NCI-H69 (cell line): ENCODE results near the gene PIK3R2.
"Not testable (repeated sequence)": the region's sequence is repeated elsewhere in the genome, so short reads cannot be mapped to it uniquely, and the experiment has no call there.

Experiments
- DNase-seq: peaks from one replicate; lab custom pipeline; 2025; lab: John Stamatoyannopoulos, UW

PIK3R2 gene

DNA sequence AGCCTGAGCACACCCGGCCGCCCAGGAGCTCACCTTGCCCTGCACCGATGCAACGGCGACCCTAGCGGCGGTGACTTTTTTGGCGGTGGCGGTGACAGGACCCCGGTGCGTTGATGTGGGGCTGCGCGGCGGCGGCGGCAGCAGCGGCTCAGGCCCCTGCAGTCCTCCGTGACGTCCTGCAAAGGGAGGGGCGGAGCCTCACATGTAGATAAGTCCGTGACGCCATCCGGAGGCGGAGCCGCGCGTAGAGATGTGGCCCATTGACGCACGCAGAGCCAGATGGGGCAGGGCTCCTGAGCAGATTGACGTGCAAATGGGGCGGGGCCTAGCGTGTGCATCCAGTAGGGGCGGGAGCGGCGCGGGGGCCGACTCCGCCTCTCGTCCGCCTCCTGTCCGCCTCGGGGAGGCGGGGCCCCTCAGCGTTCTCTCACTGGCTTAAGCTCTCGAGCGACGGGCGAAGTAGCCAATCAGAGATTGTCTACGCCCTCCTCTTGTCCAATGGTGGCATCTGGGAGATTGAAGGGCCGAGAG, 51.0 kb downstream of the PIK3R2 start, which contains the start of gene RAB3A:
RAB3A (minus strand) TSS at position 180 of the 531 bp plus-strand sequence. CDS start 1,302 bp downstream, outside the sequence.
- DNase-seq: peak; percentile 100

DNA sequence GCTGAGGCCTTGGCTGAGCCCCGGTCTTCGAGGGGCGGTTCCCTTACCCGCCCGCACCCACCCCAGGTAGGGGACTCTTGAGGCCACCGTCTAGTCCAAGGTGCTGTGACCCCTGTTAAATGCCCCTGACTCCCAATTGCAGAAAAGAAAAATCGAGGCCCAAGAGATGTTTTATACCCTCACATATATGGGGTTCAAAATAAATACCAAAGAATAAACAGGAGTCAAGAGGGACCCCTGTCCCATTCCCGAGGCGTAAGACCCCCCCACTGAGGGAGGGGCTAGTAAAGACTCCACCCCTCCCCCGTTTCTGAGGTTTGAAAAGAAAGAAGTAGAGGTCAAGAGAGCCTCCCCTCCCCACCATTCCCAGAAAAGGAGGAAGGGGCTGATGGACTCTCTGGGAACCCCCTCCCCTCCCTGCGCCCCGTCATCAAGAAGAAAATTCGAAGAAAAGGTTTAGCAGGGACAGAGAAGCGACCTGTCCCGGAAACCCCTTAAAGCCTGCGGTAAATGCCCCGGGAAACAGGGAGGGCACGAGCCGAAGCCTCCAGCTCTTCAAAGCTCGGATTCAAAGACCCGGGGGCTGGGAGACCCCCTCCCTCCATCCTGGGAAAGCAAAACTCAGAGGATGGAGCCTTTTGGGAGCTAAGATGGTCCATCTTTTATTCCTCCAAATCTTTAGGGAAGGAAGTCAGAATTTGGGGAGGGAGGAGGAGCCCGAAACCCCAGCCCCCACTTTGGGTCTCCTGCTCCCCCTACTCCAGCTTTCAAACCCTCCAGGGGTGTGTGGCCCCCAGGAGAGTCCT, 51.6 kb downstream of the PIK3R2 start:
- peak; percentile 93 for DNase-seq

DNA sequence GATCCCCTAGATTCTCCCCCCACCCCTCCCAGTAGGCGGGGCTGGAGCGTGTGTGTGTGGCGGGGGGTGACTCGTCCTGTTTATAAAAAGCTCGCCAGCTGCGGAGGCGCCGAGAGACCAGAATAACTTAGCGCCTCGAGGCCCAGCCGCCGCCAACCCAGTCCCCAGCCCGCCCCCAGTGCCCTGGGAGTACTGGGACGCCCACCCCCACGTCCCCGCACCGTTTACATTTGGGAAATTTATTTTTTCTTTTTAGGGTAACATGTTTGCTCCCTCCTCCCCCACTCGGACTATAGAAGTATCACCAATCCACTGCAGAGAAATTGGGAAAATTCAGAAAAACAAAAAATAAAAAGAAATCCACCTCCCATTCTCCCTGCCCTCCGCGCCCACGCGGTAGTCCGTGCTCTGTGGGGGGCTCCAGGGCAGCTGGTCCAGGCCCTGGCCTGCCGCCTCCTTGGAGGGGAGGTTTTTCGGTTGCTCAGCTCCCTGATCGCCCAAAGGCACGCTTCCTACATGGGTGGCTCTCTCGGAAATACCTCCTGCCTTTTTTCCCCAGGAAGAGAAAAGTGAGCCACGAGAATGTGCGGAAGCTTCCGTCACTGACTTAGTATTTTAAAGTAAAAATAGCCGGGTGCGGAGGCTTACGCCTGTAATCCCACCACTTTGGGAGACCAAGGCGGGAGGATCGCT, 52.4 kb downstream of the PIK3R2 start:
- peak; percentile 86 for DNase-seq

DNA sequence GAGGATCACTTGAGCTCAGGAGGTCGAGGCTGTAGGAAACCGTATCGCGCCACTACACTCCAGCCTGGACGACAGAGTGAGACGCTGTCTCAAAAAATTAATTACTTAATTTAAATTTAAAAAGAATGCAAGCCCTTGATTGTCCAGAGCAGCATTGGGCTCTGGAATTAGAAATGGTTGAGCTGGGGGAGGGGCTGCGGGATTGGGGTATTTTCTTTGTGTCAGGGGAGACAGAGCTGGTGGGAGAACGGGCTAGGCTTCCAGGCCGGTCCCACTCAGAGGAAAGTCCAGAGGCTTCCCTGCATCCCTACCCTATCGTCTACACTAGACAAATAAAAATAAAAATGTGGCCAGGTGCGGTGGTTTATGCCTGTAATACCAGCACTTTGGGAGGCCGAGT, 53.1 kb downstream of the PIK3R2 start:
- no peak for DNase-seq

DNA sequence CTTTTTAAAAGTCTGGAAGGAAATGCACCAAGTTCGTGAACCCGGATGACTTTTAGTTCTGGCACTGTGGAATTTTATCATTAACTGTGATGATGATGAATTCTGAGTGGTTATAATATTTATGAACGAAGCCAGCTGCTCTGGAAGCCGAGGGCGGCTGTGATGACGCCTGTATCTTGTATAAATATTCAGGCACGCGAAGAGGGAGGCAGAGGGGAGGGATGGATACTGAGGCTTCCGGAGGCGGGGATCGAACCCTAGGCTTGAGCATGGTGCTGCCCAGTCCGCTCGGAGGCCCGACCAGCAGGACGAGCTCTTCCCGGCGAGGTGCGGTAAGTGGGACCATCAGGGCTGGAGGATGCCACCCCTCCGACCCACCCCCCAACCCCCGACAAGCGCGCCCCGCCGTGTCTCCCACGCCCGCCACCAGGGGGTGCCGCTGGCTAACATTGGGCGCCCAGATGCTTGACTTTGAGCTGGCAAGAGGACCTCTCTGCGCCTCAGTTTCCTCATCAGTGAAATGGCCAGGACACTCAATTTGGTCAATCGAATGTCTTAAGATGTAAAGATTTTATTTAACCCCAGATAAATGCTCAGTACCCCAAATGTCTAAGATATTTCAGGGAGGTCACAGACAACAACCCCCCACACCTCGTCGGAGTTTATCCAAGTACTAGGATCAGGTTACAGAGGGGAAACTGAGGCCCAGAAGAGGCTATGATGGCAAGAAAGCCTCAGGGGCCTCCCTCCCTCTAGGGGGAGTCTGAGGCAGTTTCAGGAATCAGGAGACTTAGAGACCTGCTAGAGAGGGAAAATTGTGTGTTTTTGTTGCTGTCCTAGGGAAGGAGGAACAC, 55.4 kb downstream of the PIK3R2 start:
- DNase-seq: peak; percentile 70

DNA sequence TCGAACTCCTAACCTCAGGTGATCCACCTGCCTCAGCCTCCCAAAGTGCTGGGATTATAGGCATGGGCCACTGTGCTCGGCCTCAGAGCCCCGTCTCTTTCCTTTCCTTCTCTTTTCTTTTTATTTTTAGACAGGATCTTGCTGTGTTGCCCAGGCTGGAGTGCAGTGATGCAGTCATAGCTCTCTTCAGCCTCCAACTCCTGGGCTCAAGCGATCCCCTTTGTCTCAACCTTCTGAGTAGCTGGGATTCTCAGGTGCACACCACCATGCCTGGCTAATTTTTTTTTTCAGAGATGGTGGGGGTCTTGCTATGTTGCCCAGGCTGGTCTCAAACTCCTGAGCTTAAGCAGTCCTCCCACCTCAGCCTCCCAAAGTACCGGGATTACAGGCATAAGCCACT, 56.9 kb downstream of the PIK3R2 start:
- DNase-seq: not testable (repeated sequence)

DNA sequence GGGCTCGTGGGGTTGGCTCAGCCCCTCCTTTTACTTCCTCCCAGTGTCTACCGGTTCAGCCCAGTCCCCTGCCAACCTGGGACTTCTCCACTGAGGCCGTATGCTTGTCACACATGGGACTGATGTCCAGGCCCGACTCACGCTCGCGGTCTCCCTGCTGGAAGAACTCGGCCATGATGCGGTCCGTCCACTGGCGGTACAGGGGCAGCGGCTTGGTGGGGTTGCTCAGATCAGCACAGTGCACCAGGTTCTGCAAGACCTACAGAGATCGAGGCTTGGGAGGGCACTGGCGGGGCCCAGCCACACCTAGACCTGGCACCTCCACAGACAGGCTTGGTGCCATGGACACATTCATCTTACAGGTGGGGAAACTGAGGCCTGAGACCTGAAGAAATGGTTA, 58.7 kb downstream of the PIK3R2 start:
- no peak for DNase-seq

DNA sequence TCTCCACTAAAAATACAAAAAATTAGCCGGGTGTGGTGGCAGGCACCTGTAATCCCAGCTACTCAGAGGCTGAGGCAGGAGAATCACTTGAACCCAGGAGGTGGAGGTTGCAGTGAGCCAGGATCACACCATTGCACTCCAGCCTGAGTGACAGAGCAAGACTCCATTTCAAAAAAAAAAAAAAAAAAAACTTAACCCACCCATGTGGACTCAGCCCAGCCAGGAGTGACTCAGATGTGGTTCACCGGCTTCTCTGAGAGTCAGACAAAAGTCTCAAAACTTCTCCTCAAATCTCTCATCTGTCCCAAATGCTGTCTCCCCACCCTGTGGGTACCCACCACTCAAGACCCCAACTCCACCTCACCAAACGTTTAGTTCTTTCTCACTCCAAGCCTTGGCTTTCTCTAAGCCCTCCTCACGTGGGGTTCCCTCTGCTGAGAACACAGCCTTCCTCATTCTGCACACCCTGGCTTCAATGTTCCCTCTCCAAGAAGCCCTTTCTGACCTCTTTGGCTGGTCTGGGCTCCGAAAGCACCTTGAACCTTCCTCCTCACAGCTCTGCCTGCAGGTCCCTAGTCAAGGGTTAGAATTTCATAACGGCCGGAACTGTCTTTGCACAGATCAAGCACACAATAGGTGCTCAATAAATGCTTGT, 61.9 kb downstream of the PIK3R2 start:
- DNase-seq: no peak

DNA sequence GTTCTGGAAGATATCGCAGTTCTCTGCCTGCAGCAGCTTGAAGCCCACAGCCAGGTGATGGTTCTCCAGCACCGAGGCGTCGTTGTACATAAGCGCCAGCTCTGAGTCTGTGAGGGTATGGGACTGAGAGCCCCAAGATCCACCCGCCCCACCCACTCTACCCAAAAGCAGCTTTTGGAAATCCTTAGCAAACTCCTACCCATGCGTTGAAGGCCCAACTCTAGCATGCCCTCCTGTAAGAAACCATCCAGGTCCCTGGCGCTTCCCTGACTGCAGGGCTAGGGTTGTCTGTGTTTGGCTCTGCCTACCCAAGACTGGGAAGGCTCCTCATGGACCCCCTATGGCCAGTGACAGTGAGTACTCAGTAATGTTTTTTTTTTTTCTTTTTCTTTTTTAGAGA, 63.8 kb downstream of the PIK3R2 start:
- DNase-seq: no peak

DNA sequence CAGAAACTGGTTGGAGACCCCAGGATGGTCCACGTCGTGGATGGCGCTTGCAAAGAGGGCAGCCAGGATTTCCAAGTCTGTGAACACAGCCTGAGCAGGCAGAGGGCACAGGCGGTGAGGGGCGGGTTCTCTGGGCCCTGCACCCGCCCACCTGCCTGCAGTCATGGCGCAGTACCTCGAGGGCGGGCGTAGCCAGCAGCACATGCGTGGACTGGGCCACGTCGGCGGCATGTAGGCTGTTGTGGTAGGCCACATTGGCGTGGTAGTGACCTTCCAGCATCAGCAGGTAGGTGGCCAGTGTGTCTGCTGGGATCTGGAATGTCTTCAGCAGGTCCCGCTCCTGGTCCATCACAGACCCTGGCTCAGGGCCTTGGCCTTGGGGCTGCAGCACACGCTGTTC, 65.2 kb downstream of the PIK3R2 start:
- DNase-seq: no peak

DNA sequence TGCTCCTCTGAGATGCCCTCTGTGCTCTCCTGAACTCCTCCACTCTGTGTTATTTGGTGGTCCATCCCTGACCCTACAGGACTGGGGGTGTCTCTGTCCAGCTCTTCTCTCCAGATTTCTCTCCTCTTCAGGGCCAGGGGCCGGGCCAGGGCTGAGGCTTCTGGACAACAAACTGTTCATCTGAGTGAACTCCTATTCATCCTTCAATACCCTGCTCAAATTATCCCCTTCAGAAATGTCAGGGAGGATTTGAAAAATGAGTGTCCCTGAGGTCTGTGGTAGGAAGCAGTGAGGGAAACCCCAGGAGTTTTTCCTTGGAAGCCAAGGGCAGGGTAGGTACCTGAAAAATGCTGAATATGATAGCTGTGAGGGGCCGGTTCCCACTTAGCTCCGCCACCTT, 65.6 kb downstream of the PIK3R2 start:
- no peak for DNase-seq
